HG03442 (cell line): ENCODE results near the gene PGLYRP4.

Experiments
- ATAC-seq: cut with Tn5 transposase; IDR thresholded peaks from one replicate; pipeline ENCODE4 v1.9.1; 2021; ENCODE audit warnings: mild to moderate bottlenecking, moderate library complexity; ENCODE audit not compliant: unreplicated experiment

The PGLYRP4 gene

DNA sequence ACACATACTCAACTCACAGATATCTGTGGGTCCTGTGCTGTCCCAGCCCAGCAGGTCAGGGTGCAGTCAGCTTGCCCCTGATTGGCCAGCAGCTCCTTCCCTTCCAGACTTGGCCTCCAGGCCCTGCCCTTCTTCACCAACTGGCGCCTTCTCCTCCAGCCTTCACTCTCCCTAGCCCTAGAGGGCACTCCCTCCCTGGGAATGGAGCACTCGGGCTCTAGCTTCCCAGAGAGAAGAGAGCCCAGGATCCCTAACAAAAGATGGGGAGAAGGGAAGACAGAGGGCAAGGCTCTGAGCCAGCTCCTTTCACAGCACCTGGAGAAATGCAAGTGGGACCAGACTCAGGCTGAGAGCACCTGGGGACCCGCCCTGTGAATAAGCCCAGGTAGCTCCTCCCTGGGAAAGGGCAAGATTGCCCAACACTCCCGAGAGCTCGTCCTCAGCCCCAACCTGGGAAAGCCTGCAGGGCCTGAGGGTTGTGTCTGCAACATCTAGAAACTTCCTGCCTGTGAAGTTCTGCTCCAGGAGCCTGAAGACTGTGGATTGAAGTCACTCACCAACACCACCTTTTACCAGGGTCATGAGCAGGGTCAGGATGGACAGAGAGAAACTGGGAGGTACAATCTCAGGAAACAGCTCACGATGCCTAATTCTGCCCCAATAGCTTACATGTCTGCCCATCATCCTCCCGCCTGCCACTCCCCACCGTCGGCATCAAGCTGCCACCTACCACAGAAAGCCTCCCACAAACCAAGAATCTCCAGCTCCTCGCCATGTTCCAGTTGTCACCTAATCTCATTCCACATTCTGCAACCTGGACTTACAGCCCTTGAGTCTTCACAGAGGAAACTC, at the start of gene PGLYRP4:
PGLYRP4 (minus strand) TSS at position 331 of the 852 bp plus-strand sequence. CDS start 909 bp downstream, outside the sequence.
- no peak for ATAC-seq

- ATAC-seq: no peak
Measured at GRCh38 chr1:153397924-153398651, 49.4 kb upstream of the PGLYRP4 start.

DNA sequence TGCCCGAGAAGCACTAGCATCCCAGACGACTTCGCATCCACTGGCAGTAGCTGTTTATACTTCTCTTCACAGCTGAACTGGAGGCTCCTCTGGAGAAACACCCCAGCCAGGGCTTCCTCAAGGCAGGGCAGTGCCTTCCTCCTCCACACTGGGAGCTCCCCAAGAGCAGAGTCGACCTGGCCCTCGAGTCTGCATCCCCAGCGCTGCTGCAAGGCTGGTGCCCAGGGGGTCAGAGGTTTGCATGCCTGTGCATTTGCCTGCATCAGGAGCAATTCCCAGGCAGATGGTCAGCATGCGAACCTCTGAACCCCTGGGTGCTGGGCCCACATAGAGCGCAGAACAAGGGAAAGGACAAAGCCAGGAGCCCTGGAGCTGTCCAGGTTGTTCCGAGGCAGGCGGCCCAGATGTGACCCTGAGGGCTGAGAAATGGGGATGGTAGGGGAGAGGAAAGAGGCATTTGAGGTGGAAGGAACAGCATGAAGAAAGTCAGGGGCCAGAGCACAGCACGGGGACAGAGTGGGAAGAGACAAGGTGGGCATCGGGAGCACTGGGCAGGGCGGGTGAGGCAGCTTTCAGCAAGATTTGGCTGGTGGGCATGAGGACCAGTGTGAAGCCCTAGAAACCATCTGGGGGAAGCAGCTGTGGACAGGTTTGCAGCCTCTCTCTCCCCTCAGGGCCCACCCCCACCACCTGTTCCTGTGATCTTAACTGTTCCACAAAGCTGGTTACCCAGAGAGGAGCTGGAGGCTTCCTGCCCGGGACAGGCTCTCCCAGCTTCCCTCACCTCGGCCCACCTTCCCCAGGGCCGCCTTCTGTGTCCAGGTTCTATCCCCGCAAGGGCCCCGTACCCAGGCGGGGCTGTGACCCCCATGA, 48.6 kb upstream of the PGLYRP4 start:
- ATAC-seq: no peak

DNA sequence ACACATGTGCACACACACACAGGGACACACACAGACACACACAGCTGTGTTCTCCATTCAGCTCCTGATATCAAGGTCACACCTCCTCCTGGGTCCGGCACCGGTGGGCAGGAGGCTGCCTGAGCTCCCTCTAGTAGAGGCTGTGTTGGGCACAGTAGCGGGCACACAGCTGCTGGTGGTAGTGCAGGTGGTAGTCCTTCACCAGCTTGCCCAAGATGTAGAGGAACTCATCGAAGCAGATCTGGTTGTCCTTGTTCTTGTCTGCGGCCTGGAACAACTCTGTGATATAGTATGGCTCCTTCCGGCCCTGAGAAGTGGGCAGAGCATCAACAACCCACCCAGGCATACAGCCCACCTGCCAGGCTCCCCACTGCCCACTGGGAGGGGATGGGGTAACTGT, 47.8 kb upstream of the PGLYRP4 start:
- no peak for ATAC-seq

DNA sequence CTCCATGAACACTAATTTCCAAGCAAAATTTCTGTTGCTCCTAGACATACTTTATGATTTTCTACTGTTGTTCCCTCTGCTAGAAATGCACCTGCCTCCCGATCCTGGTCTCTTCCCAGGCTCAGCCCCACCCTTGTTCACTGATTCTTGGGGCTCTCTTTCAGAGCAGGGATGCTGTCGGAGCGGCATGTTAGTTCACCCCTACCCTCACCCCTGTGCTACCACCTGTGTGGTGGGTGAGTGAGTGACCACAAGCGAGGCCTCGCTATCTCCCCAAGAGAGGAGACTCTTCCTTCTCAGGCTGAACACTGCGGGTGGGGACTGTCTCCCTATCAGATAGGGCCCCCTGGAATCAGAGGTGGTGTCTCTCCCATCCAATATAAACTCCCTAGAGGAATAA, 47.1 kb upstream of the PGLYRP4 start:
- ATAC-seq: no peak

- no peak for ATAC-seq
Measured at GRCh38 chr1:153395136-153395685, 46.6 kb upstream of the PGLYRP4 start.

GRCh38 chr1:153394391-153394790, 45.8 kb upstream of the PGLYRP4 start:
- no peak for ATAC-seq

DNA sequence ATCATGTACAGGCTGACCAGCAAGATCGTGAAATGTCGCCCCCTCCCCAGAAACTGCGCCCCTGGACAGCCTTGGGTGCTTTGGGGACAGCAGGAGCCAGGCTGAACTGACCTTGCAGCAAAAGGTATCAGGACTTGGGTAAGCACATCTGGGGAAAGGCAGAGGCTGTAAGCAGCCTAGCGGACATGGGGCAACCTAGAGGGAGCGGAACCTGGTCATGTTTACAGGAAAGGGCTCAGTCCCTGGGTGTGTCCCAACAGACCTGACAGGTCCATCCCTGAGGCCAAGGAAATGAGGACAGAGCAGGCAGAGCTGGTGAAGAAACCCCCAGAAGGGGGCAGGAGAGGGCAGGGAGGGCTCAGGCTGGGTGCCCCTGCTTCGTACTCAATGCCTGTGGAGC, 45.3 kb upstream of the PGLYRP4 start:
- ATAC-seq: no peak

DNA sequence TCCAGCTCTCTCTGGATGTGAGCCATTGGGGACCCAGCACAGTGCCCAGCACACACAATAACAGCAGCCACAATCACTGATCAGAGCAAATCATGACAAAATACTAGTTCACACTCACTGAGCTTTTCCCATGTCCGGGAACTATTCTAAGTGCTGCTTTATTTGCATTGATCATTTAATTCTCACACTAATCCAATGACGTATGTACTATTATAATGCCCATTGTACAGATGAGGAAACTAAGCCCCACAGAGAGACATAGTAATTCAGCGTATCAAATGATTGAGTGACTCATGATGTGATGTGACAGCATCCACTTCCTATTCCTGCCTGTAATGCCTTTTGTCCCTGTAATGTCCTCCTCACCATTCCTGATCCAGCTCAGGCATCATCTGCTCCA, 44.2 kb upstream of the PGLYRP4 start:
- no peak for ATAC-seq

DNA sequence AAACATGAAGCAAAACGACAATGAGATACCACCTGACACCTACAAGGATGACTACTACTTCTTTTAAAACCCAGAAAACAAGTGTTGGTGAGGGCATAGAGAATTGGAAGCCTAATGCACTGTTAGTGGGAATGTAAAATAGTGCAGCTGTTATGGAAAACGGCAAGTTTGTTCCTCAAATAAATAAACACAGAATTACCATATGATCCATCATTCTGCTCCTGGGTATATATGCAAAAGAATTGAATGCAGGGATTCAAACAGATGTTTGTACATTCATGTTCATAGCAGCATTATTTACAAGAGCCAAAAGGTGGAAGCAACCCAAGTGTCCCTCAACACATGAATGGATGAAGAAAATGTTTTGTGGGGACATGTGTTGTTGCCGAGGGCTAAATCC, 43.6 kb upstream of the PGLYRP4 start:
- no peak for ATAC-seq

- no peak for ATAC-seq
Measured at GRCh38 chr1:153390938-153391710, 42.5 kb upstream of the PGLYRP4 start, which contains the start of gene S100A8. TSS of gene S100A8 (minus strand) at chr1:153391073. CDS start at chr1:153390535, 538 bp downstream.

GRCh38 chr1:153389973-153390879, 41.6 kb upstream of the PGLYRP4 start:
- ATAC-seq: no peak

- no peak for ATAC-seq
Measured at GRCh38 chr1:153389401-153389800, 40.8 kb upstream of the PGLYRP4 start.

DNA sequence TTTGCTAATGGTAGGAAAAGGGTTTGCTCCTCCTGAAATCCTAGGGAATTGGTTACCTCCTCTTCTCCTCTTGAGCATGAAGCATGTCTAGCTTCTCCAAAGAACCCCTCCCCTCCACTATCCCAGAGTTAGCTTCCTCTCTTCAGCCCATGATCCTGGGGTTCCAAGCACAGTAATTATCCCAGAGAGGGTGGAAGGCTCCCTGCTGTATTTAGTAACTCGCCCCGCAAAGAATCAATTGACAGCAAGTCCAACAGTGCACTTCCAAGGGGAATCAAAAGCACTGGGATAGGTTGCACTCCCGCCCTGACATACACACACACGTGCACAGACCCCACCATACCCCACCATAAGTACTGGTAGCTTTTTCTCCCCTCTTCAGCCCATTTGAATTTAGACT, 39.1 kb upstream of the PGLYRP4 start:
- ATAC-seq: no peak

- ATAC-seq: no peak
Measured at GRCh38 chr1:153387001-153387400, 38.4 kb upstream of the PGLYRP4 start.

DNA sequence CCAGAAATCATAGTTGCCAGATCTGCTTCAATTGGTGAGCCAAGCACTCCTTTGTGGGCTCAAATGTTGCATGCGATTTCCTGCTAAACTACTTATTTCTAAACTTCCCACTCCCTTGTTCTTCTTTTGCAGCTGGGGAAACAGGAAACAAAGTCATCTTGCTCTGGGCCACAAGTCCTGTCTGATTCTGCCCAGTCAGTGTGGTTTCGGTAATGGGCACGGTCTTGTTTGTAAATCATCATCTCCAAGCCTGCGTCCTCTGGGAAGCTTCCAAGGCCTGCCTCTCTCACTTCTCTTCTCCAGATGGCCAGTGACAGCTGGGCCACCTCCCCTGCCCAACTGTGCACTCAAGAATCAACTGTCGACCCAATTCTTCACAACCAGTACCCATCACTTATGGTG, 37.9 kb upstream of the PGLYRP4 start:
- no peak for ATAC-seq

GRCh38 chr1:153384958-153385580, 36.4 kb upstream of the PGLYRP4 start:
- ATAC-seq: no peak

DNA sequence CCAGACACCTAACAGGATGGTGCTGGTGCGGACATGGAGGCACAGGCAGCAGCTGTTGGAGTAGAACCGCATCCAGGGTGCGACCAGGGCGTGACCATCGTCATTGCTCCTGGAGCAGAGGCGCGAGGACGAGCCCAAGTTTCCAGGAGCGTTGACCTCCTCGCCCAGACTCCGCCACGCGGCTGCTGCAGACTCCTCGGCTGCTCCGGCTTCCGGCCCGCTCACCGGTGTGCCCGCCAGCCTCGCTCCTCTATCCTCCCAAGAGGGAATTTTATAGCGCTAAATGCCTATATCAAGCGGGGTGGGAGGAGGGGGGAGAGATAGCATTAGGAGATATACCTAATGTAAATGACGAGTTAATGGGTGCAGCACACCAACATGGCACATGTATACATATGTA, 32.1 kb upstream of the PGLYRP4 start:
- ATAC-seq: no peak

DNA sequence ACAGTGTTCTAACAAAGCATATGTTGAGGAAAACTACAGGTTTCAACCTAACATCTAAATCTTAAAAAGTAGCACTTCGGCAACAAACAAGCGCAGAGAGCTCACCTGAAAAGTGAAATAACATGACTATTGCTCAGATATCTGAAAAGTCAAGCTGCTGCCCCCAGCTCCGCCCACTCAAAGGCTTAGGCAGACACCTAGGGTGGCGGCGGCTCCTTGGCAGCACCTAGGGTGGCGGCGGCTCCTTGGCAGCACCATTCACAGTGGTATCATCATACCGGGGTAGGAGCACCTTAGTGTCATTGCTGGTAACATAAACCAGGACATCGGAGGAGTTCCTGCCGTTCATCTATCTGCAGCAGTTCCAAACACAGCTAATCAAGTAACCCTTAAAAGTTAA, 30.9 kb upstream of the PGLYRP4 start:
- ATAC-seq: no peak
